T-helper 1 cell treated with Interleukin-12 subunit alpha and Interleukin-12 subunit beta and Interleukin-4 antibody, amounts not matched to agents 30 ng/mL and 1 ng/mL, for 36 hours (primary cell): ENCODE results near the gene PFKFB4. TPM values are rescaled to one million over a fixed set of nuclear protein-coding genes. Genes with fewer than 3 reads are reported as not detected.

Experiments used
- intact Hi-C: fragments of 100-400 bp; cut with micrococcal nuclease; formaldehyde crosslinking; loops from one replicate; pipeline ENCODE4 v1.15.1; 2024
- total RNA-seq: library from RNA; stranded (reverse); gene quantifications from 2 replicates; pipeline ENCODE4 v1.2.3, GENCODE V29; 2022

Gene PFKFB4
- total RNA-seq, 1 donor from 2014 or later = 8.8 TPM

DNA sequence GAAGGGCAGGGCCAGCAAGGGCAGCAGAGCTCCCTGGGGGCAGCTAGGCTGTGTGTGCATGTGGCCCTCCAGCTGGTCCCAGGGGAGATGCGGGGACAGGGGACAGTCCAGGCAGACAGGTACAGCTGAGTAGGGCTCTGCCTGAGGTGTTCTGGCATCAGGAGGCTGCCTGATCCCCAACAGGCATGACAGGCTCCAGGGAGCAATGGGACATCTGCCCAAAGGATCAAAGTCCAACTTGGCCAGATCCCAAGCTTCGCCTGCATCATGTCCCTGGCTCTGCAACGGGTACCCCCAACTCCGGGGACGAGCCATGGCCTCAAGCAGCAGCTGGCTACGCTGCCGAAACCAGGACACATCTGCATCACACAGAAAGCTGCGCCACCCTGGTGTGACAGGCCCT, 88.3 kb downstream of the PFKFB4 start:
- intact Hi-C loops = no loop called here

Other genes with a start within 250 kb of the PFKFB4 start
- not detected in 2 replicates for gene SPINK8, start 223.1 kb downstream of the PFKFB4 start, total RNA-seq
- gene FBXW12, start 184.6 kb downstream of the PFKFB4 start, total RNA-seq = not detected in 2 replicates
- 3.3 and 6.9 TPM in 2 replicates for gene PLXNB1, start 126.7 kb downstream of the PFKFB4 start, total RNA-seq
- 15.9 and 16.7 TPM in 2 replicates for gene CCDC51, start 116.7 kb downstream of the PFKFB4 start, total RNA-seq
- gene TMA7, start 116.5 kb downstream of the PFKFB4 start, total RNA-seq = 218 and 228 TPM in 2 replicates
- gene ATRIP, start 110.1 kb downstream of the PFKFB4 start, total RNA-seq = 17.0 and 17.4 TPM in 2 replicates
- gene SHISA5, start 52.6 kb downstream of the PFKFB4 start, total RNA-seq = 244 and 245 TPM in 2 replicates
- gene UCN2, start 7.0 kb upstream of the PFKFB4 start, total RNA-seq = not detected in 2 replicates
- gene COL7A1, start 38.5 kb upstream of the PFKFB4 start, total RNA-seq = 1.4 and 1.9 TPM in 2 replicates
- gene UQCRC1, start 52.8 kb upstream of the PFKFB4 start, total RNA-seq = 143 and 146 TPM in 2 replicates
- gene TMEM89, start 65.0 kb upstream of the PFKFB4 start, total RNA-seq = 0.34 TPM in 1 of 2 replicates, not detected in the other
- gene SLC26A6, start 78.7 kb upstream of the PFKFB4 start, total RNA-seq = 40.1 and 43.0 TPM in 2 replicates
- 6.0 and 7.4 TPM in 2 replicates for gene CELSR3, start 106.1 kb upstream of the PFKFB4 start, total RNA-seq
- gene NCKIPSD, start 129.1 kb upstream of the PFKFB4 start, total RNA-seq = 28.6 and 30.0 TPM in 2 replicates
- 57.3 and 57.6 TPM in 2 replicates for gene IP6K2, start 160.4 kb upstream of the PFKFB4 start, total RNA-seq